Keratinocyte (primary cell): ENCODE results near the gene NFATC4.

Experiments
- EZH2 ChIP-seq: IDR thresholded peaks from one replicate; pipeline ENCODE4 v1.6.1; 2012; ENCODE audit warnings: inconsistent platforms, mild to moderate bottlenecking, low read length, moderate library complexity
- TF ChIP-seq, protein P1 (sequence below), 3 experiments: IDR thresholded peaks in 1 of 3; conservative IDR thresholded peaks in 1 of 3; optimal IDR thresholded peaks in 1 of 3; 2 replicates in 2 of 3; 3 replicates in 1 of 3; pipeline versions ENCODE3 to v1.5.1; 2011; ENCODE audit warnings: low read length in 3 of 3, mild to moderate bottlenecking in 3 of 3, moderate library complexity in 2 of 3, control low read depth in 1 of 3, inconsistent platforms in 1 of 3; ENCODE audit not compliant: insufficient read depth in 2 of 3; ENCODE audit errors: extremely low read depth in 1 of 3

DNA sequence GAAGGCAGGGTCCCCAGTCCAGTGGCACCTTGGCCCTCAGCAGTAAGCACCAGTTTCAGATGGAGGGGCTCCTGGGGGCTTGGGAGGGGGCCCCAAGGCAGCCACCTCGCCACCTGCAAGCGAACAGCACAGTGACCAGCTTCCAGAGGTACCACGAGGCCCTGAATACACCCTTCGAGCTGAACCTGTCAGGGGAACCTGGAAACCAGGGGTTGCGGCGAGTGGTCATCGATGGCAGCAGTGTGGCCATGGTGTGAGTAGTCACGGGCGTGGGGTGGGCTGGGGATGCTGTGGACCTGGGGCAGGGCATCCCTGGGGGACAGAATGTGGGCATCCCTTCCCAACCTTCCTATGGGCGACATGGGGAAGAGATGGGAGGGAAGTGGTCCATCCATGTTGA is 42.0 kb downstream of the NFATC4 start:
- TF ChIP-seq, protein P1, sequence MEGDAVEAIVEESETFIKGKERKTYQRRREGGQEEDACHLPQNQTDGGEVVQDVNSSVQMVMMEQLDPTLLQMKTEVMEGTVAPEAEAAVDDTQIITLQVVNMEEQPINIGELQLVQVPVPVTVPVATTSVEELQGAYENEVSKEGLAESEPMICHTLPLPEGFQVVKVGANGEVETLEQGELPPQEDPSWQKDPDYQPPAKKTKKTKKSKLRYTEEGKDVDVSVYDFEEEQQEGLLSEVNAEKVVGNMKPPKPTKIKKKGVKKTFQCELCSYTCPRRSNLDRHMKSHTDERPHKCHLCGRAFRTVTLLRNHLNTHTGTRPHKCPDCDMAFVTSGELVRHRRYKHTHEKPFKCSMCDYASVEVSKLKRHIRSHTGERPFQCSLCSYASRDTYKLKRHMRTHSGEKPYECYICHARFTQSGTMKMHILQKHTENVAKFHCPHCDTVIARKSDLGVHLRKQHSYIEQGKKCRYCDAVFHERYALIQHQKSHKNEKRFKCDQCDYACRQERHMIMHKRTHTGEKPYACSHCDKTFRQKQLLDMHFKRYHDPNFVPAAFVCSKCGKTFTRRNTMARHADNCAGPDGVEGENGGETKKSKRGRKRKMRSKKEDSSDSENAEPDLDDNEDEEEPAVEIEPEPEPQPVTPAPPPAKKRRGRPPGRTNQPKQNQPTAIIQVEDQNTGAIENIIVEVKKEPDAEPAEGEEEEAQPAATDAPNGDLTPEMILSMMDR (optimal IDR thresholded peaks at IDR 0.05 in 1 of 3, IDR thresholded peaks at IDR 0.05 in 1 of 3, conservative IDR thresholded peaks at IDR 0.05 in 1 of 3; ENCODE audit: extremely low read depth in 1 of 3, insufficient read depth in 2 of 3, low read length in 3 of 3) = no peak
- no peak for TF ChIP-seq EZH2
